H1 (cell line): ENCODE data around the gene KIF22.

Experiments used
- BCL11A ChIP-seq, 2 experiments: IDR thresholded peaks; one replicate each; pipeline ENCODE4 v1.6.1; 2011; ENCODE audit warnings: low read depth in 2 of 2, low read length in 2 of 2, mild to moderate bottlenecking in 2 of 2
- CHD2 ChIP-seq: IDR thresholded peaks from 2 replicates; pipeline ENCODE4 v1.6.1; 2012; ENCODE audit warnings: low read length, improper control_type of control experiment
- EGR1 ChIP-seq: IDR thresholded peaks from 2 replicates; pipeline ENCODE4 v1.6.1; 2011; ENCODE audit warnings: low read depth, low read length, borderline replicate concordance
- JUND ChIP-seq: IDR thresholded peaks from 2 replicates; pipeline ENCODE4 v1.6.1; 2011; ENCODE audit warnings: mild to moderate bottlenecking, improper control_type of control experiment, low read length
- POLR2AphosphoS5 ChIP-seq: IDR thresholded peaks from 2 replicates; pipeline ENCODE4 v1.6.1; 2011; ENCODE audit warnings: low read depth, low read length
- TCF12 ChIP-seq: IDR thresholded peaks from 2 replicates; pipeline ENCODE4 v1.6.1; 2011; ENCODE audit warnings: low read depth, mild to moderate bottlenecking, low read length
- ZNF274 ChIP-seq: IDR thresholded peaks from 2 replicates; pipeline ENCODE4 v1.7.0; 2012; ENCODE audit warnings: low read length, borderline replicate concordance; ENCODE audit errors: extremely low read depth
- TF ChIP-seq, protein P1 (sequence below), 3 experiments: IDR thresholded peaks; 1 replicate in 2 of 3; 2 replicates in 1 of 3; pipeline versions ENCODE4 v1.5.1 to v1.6.1; 2011; ENCODE audit warnings: low read length in 3 of 3, mild to moderate bottlenecking in 3 of 3, inconsistent platforms in 2 of 3, low read depth in 1 of 3, moderate library complexity in 1 of 3; ENCODE audit not compliant: insufficient read depth in 1 of 3; ENCODE audit errors: control extremely low read depth in 1 of 3

DNA sequence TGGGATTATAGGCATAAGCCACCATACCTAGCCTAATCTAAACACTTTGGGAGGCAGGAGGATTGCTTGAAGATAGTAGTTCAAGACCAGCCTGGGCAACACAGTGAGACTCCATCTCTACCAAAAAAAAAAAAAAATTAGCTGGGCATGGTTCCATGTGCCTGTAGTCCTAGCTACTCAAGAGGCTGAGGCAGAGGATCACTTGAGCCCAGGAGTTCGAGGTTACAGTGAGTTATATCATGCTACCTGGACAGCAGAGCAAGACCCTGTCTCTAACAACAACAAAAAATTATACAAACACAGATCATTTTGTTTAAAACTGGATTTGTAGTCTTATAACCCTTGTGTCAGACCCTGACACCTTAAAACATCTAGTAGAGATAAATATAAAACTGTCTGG lies 37.0 kb upstream of the KIF22 start:
- TF ChIP-seq EGR1 (no peak), POLR2AphosphoS5 (no peak), TCF12 (no peak), JUND (no peak), CHD2 (no peak), ZNF274 (no peak), BCL11A (IDR thresholded peaks at IDR 0.05; ENCODE audit: low read depth in 2 of 2, low read length in 2 of 2) (no peak)
- TF ChIP-seq, protein P1, sequence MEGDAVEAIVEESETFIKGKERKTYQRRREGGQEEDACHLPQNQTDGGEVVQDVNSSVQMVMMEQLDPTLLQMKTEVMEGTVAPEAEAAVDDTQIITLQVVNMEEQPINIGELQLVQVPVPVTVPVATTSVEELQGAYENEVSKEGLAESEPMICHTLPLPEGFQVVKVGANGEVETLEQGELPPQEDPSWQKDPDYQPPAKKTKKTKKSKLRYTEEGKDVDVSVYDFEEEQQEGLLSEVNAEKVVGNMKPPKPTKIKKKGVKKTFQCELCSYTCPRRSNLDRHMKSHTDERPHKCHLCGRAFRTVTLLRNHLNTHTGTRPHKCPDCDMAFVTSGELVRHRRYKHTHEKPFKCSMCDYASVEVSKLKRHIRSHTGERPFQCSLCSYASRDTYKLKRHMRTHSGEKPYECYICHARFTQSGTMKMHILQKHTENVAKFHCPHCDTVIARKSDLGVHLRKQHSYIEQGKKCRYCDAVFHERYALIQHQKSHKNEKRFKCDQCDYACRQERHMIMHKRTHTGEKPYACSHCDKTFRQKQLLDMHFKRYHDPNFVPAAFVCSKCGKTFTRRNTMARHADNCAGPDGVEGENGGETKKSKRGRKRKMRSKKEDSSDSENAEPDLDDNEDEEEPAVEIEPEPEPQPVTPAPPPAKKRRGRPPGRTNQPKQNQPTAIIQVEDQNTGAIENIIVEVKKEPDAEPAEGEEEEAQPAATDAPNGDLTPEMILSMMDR (IDR thresholded peaks at IDR 0.05; ENCODE audit: control extremely low read depth in 1 of 3, insufficient read depth in 1 of 3, low read depth in 1 of 3, low read length in 3 of 3): no peak
